OCI-M2 (cell line): ENCODE data around the gene PLB1.

Experiments used
- DNase-seq: peaks from one replicate; lab custom pipeline; 2025; ENCODE audit not compliant: unreplicated experiment; lab: John Stamatoyannopoulos, UW

Gene PLB1

GRCh38 chr2:28499282-28499681, 3.4 kb downstream of the PLB1 start:
- no peak for DNase-seq

GRCh38 chr2:28505361-28505760, 9.5 kb downstream of the PLB1 start:
- no peak for DNase-seq

- no peak for DNase-seq
These were observed 10.5 kb downstream of the PLB1 start for GRCh38 chr2:28506112-28506910.

DNA sequence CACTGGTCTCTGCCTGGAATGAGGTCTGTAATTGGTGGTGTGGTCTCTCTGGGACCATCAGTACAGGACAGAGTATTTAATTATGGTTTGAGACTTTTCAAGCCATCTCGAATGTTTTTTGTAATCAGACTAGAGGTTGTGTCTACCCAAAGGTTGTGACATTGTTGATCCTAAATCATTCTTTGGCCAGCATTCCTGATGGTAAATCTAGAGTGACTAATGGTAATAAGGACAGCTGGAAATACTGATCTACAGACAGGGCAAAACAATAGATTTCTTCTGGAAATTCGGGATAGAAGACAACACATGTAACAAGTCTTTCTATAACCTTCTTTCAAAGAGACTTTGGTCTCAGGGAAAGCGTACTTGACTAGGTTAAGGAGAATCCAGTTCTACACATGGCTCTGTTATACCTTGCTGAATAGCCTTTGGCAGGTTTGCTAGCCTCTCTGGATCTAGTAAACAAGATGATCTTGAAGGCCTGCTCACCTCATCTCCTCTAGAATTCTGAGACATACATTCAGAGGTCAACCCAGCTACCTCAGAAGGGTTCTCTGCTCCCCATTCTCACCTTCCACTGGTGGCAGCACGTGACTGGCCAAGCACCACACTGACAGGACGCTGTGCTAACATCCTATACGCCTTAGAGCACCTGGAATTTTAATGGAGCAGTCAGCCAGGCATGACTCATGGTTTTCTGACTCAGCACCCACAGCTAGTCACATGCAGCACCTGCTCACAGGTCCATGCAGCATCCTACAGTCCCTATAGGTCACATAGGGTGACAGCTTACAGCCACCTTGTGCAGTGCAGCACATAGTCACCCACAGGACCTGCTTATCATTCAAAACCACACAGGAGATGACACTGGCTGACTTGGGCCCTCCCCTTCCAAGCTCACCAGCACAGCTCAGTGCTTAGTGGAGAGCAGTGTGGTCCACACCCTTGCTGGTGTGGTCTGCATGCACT, 12.2 kb downstream of the PLB1 start:
- DNase-seq = no peak

- DNase-seq = no peak
These were observed 13.5 kb downstream of the PLB1 start for GRCh38 chr2:28509361-28509760.

DNA sequence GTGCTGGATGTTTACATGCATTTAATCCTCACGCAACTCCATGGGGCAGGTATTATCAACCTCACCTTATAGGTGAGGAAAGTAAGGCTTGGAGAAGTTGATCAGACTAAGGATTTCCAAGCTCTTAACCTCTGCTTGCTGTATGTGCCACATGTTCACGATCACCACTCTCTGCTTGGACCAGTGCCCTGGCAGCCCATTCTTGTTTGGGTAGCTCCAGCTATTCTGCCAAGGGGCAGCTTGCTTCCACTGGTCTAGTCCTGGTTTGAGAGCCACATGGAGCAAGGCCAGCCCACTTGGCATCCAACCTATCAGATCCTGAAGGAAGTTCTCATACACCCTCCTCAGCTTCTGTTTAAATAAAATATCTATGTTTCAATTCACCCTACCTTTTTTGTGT, 14.3 kb downstream of the PLB1 start:
- no peak for DNase-seq

DNA sequence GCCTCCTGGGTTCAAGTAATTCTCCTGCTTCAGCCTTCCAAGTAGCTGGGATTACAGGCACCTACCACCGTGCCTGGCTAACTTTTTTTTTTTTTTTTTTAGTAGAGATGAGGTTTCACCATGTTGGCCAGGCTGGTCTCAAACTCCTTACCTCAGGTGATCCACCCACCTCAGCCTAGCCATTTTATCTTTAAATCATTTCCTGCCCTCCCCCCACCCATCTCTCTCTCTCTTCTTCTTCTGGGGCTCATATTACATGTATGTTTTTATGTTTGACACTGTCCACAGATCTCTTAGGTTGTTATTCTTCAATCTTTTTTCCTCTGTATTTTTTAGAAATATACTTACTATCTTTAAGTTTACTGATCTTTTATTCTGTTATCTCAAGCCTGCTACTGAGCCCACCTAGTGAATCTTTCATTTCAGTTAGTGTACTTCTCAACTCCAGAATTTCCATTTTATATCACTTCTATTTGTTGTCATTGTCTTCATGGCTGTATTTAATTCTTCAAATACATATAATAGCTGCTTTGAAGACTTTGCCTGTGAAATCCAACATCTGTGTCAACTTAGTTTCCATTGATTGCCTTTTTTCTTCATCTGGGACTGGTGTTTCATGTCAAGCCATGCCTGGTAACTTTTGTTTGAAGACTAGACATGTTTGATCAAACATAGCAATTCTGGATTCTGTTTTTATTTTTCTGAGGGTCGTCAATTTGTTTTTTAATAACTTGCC, 16.2 kb downstream of the PLB1 start:
- DNase-seq = no peak

- DNase-seq = no peak
These were observed 16.7 kb downstream of the PLB1 start for GRCh38 chr2:28512607-28512965.

DNA sequence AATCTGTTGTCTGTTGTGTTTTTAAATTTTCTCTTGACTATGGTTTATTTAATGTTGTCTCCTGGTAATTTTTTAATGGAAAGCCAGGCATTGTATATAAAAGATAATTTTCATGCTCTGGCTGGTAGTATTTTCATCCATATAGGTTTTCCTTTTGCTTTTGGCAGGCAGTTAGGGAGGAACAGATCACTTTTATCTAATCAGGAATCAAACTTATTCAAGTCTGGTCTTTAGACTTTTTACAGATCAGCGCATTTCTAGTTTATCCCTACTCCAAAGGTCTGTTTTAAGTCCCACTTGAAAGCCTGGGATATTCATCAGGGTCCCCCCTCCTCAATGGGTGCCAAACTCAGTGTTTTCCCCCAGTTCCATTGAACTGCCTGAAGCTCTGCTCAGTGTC, 17.2 kb downstream of the PLB1 start:
- DNase-seq = no peak

DNA sequence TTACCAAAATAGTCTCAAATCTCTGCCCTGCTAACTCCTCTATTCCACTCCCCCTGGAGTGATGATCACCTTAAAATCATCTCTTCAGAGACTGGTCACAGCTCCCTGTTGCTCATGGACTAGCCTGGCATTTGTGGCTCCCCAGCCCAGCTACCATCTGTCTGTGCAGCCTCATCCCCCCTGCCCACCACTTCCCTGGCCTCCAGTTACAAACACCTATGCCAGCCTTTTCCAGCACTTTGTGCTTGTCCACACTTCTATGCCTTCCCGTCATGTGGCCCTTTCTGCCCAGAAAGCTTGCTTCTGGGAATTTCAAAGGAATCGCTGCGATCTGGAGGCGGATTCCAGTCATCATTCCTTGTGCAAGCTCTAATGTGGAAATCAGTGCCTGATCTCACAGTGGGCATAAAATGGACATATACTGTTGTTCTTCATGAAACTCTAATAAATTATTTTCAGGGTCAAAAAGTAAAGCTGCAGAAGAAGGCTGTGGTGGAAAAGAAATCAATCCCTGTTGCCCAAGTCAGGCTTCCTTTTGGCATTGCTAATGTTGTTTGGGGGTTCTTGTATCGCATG, 19.4 kb downstream of the PLB1 start:
- no peak for DNase-seq

- DNase-seq = no peak
These were observed 20.6 kb downstream of the PLB1 start for GRCh38 chr2:28516430-28516829.

GRCh38 chr2:28516950-28517349, 21.1 kb downstream of the PLB1 start:
- DNase-seq = no peak

DNA sequence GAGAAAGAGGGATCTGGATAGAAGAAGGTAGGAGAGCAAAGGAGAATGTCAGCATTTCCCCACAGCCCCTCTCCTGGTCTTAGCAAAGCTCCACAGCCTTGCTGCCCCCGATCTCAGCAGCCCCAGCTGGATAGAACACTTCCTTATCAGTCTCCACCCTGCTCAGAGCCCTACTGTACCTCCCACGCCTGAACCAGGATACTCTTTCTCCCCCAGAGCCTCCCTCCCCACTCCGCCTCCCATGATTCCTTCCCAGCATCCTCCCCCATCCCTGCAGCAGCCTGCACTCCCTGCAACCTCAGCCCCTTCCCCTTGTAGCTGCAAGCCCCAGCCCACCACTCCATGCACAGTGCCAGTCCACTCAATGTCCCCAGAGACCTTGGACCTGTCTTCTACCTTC, 25.8 kb downstream of the PLB1 start:
- DNase-seq = no peak

DNA sequence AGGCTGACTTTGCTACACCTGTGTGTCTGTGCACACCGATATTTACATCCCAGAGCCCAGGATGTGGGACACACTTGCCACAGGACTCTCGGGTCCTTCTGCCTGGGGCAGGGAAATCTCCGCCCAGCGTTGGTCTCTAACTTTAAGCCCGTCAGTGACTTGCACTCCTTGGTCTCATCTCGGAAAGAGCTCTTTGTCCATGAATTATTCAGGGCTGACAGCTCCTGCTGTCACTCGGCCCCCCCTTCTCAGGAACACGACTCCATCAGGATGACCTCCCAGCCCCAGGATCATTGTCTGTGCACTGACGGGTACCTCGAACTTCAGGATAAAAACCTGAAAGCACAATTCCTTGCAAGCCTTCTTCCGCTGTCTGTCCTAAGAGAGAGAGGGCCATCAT, 26.6 kb downstream of the PLB1 start:
- no peak for DNase-seq

GRCh38 chr2:28523902-28524301, 28.0 kb downstream of the PLB1 start:
- DNase-seq = no peak

DNA sequence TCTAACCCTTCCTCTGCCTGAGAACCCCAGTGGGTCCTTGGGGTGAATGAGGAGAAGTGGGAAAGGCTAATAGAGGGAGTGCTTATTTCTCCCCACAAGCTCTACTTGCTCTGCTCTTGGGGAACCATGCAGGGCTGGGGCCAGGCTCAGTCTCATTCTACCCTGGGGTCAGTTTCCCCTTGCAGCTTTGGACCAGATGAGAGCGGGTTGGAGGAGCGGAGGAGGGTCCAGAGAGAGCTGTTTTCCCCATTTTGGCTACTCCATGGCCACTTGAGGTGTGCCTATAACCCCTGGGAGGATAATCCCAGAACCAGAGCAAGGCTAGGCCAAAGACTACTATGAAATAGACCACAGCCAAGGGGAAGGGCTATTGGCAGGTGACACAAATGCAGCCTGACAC, 29.6 kb downstream of the PLB1 start:
- no peak for DNase-seq

DNA sequence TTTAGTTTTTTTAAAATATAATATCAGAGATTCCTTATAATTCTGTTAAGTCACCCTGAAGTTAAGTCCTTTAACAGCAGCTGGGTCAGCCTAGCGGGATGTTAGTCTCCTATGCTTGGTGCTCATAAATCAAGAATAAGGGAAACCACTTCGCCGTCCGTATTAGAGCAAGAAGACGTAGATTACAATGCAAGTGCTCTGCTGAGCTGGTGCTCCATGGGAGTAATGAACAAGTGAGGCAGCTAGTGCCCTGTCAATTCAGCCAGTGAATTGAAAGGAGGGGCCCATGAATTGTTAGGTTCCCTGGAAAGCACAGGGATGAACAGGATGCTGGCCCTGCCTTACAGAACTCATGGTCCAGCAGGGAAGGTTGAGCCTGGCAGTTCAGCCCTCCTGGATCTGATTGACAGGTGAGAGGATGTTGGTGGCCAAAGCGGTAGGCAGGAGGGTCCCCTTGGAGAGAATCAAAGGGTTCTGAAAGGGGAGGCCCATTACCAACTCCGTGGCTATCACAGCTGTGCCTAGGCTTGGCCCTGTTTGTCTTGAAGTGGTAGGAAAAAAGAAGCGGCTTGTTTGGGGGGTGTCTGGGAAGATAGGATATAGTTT, 30.8 kb downstream of the PLB1 start:
- no peak for DNase-seq

DNA sequence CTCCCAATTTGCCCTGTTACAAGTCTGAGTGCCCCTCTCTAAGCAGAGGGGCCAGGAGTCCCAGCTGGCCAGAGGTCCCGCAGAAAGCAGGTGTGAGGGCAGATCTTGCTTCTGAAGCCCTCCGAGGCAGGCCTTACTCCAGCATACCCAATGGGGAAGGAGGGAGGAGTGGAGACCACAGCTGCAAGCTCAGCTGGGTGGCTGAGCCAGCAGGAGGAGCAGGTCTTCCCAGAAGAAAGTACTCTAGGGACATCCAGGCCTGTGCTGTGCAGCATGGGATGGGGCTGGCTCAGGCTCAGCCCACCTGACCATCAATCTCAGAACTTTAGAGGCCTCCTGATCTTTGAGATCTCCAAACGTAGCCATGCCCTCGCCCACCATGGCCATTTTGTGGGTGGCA, 31.3 kb downstream of the PLB1 start:
- DNase-seq = no peak

DNA sequence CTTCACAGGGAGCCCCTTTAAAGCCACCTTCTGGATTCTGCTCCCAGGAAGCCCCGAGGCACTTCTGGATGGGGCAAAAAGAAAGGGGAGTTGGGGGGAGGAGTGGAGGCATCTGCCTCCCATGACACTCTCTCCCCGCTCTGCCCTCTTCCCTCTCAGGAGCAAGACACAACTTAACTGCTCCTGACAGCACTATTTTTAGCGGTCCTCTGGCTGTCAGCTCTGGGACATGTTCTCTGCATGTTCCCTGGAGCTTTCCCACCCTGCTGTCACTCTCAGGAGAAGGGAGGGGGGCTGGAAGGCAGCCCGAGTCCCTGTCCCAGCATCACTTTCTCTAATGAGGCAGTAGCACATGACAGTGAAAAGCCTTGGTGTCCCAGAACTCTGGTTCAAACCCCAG, 32.3 kb downstream of the PLB1 start:
- DNase-seq = no peak

GRCh38 chr2:28530782-28531181, 34.9 kb downstream of the PLB1 start:
- DNase-seq = no peak

- DNase-seq = no peak
These were observed 36.5 kb downstream of the PLB1 start for GRCh38 chr2:28532399-28532798.
